ENCODE data around the gene CTIF. TPM values are rescaled to one million over a fixed set of nuclear protein-coding genes. Genes with fewer than 3 reads are reported as not detected.

CTIF gene
- total RNA-seq, 4 donors from 2014 or later = 14.1 to 78.2 (median 18.4) TPM

DNA sequence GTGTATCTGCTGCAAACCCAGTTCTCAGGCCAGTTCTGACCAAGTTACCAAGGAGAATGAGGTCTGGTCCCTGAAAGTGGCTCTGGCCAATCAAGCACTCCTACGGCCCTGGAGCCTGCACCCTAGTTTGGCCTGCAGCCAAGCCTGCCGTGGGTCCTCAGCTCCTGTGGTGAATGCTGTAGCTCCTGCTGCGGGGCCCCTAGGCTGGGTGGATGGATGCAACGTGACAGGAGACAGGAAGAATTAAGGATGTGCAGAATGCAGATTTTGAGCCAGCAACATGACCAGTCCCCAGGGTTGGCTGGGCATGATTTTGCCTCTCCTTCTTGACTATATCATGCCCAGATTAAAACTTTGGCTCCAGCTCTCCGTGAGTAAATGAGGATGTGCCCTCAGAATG is 314.8 kb downstream of the CTIF start:
- H3K36me3 ChIP-seq = no peaks in the 10 kb centered on the region
- TF ChIP-seq POLR2AphosphoS5 (IDR thresholded peaks at IDR 0.05) (no peak), POLR2A (IDR thresholded peaks at IDR 0.05) (no peak), EP300 (IDR thresholded peaks at IDR 0.05; ENCODE audit: low read depth) (no peak)
- TF ChIP-seq, protein P1, sequence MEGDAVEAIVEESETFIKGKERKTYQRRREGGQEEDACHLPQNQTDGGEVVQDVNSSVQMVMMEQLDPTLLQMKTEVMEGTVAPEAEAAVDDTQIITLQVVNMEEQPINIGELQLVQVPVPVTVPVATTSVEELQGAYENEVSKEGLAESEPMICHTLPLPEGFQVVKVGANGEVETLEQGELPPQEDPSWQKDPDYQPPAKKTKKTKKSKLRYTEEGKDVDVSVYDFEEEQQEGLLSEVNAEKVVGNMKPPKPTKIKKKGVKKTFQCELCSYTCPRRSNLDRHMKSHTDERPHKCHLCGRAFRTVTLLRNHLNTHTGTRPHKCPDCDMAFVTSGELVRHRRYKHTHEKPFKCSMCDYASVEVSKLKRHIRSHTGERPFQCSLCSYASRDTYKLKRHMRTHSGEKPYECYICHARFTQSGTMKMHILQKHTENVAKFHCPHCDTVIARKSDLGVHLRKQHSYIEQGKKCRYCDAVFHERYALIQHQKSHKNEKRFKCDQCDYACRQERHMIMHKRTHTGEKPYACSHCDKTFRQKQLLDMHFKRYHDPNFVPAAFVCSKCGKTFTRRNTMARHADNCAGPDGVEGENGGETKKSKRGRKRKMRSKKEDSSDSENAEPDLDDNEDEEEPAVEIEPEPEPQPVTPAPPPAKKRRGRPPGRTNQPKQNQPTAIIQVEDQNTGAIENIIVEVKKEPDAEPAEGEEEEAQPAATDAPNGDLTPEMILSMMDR (IDR thresholded peaks at IDR 0.05) = no peak
- in situ Hi-C loops (cut with MboI; ENCODE audit: low pct_ligation_motif_present in 1 of 4, low pct_unique_long_range_greater_than_20kb in 1 of 4, low sequenced_read_pairs in 3 of 4) = no loop called here
- H3K9me3 ChIP-seq = no peaks in the 10 kb centered on the region
- H3K4me3 ChIP-seq = no peak overlapping the region
- H3K4me1 ChIP-seq = peaks cover 0 to 11% (median 8%) of the 10 kb centered on the region in 4 donors
- H3K27ac ChIP-seq = no peak overlapping the region
- H3K27me3 ChIP-seq = no peaks in the 10 kb centered on the region
- intact Hi-C loops (cut with DNase I; ENCODE audit: low total_unique reads) = no loop called here
- no peak for DNase-seq
- WGBS, 2 donors (ENCODE audit: low coverage in 1 of 2) = 64% methylated on average over 5 of the region's 5 CpGs; no CpG with 5 or more reads in 1 of the 2 donors

DNA sequence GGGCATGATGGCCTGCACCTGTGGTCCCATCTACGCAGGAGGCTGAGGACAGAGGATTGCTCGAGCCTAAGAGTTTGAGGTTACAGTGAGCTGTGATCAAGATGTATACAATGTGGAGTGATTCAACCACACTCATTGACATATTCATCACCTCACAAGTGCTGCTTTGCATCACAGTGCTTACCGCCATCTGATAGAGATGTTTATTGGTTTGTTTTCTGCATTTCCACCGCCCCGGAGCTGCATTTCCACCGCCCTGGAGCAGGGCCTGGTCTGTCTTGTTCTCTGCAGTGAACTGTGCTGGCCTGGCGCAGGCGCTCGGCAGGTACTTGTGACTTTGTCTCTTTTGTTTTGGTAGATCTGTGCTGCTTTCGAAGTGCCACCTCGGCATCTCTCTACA is 315.9 kb downstream of the CTIF start:
- 80% methylated on average over 11 of the region's 11 CpGs; no CpG with 5 or more reads in 1 of the 2 donors for WGBS, 2 donors (ENCODE audit: low coverage in 1 of 2)
- in situ Hi-C loops (cut with MboI; ENCODE audit: low pct_ligation_motif_present in 1 of 4, low pct_unique_long_range_greater_than_20kb in 1 of 4, low sequenced_read_pairs in 3 of 4) = no loop called here
- Histone ChIP-seq H3K4me1 (peaks cover 0 to 11% (median 8%) of the 10 kb centered on the region in 4 donors), H3K27me3 (no peaks in the 10 kb centered on the region), H3K36me3 (no peaks in the 10 kb centered on the region), H3K9me3 (no peaks in the 10 kb centered on the region), H3K27ac (no peak overlapping the region), H3K4me3 (no peak overlapping the region)
- TF ChIP-seq EP300 (IDR thresholded peaks at IDR 0.05; ENCODE audit: low read depth) (no peak), POLR2A (IDR thresholded peaks at IDR 0.05) (no peak), POLR2AphosphoS5 (IDR thresholded peaks at IDR 0.05) (no peak)
- TF ChIP-seq, protein P1 (IDR thresholded peaks at IDR 0.05) = no peak
- intact Hi-C loops (cut with DNase I; ENCODE audit: low total_unique reads) = no loop called here
- DNase-seq = no peak

DNA sequence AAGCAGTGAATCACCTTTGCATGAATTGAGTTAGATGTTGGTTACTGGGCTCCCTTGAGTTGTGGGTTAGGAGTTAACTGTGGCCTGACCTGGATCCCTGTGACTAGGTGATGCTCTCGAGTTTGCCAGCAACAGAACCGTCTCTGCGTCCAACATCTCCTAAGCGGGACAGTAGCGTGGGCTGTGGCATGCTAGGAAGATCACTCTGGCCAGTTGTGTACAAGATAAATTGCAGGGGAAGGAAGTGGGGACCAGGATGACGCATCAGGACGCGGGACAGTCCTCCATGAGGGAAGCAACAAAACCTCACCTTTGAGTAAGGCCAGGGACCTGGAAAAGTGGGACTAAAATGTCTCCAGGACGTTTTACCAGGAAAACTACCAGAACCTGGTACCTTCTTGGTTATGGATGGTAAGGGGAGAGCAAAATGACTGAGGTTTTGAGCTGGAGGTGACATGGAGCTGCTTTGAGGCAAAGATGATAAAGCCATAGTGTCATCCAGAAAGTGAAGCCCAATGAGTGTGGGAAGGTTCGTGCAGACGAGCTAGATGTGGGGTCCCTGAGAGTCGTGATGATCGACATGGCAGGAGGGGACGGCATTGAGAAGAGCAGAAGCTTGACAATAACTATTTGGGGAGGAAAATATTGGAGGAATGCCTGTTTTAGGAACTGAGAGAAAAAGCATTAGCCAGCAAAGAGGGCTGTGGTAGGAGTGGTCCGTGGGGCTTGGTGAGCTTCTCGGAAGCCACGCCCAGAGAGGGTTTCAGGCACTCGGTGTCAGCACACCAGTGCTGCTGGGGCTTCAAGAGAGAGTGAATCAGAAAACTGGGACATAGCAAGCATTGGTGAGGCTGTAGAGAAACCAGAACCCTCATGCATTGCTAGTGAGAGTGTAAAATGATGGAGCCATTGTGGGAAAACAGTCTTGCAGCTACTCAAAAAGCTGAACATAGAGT is 316.9 kb downstream of the CTIF start:
- H3K9me3 ChIP-seq = no peaks in the 10 kb centered on the region
- H3K27ac ChIP-seq = no peak overlapping the region
- no peaks in the 10 kb centered on the region for H3K27me3 ChIP-seq
- peaks cover 0 to 11% (median 6%) of the 10 kb centered on the region in 4 donors for H3K4me1 ChIP-seq
- 76 to 80% methylated on average over 13 to 18 of the region's 18 CpGs for WGBS, 2 donors (ENCODE audit: low coverage in 1 of 2)
- H3K4me3 ChIP-seq = no peak overlapping the region
- intact Hi-C loops (cut with DNase I; ENCODE audit: low total_unique reads) = no loop called here
- TF ChIP-seq, protein P1 (IDR thresholded peaks at IDR 0.05) = no peak
- no peak for TF ChIP-seq EP300 (IDR thresholded peaks at IDR 0.05; ENCODE audit: low read depth)
- in situ Hi-C loops (cut with MboI; ENCODE audit: low pct_ligation_motif_present in 1 of 4, low pct_unique_long_range_greater_than_20kb in 1 of 4, low sequenced_read_pairs in 3 of 4) = no loop called here
- DNase-seq = no peak
- no peaks in the 10 kb centered on the region for H3K36me3 ChIP-seq

DNA sequence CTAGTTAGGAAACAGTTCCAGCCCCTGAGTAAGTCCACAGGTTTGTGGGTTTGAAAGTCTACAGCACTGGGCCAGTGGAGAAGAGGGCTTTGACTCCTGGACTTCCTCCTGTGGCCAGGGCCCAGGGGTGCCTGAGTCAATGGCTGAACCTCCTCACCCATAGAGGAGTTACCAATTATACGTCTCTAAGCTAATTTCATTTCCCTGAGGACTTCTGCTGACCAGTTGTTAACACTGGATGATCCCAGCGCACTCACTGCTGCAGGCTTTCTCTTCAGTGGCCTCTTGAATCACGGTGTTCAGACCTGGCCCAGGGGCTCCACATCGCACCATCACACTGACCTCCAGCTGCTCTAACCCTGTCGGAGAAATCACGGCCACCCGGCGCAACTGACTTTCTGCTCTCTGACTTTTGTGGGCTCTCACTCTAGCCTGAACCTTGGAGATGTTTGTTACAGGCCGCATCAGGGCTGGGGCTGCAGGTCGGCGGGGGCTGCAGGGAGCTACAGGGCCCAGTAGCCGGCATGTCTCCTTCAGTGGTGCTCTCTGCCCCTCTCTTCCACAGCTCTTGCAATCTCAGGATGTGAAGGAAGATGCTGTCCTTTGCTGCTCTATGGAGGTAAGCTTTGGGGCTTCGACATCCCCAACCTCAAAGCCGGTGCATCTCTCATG is 318.3 kb downstream of the CTIF start:
- no peak for TF ChIP-seq EP300 (IDR thresholded peaks at IDR 0.05; ENCODE audit: low read depth)
- no peak for TF ChIP-seq POLR2AphosphoS5 (IDR thresholded peaks at IDR 0.05)
- TF ChIP-seq, protein P1 (IDR thresholded peaks at IDR 0.05) = no peak
- TF ChIP-seq POLR2A (IDR thresholded peaks at IDR 0.05) = no peak
- Histone ChIP-seq H3K27ac (no peak overlapping the region), H3K4me1 (no peaks in the 10 kb centered on the region), H3K27me3 (no peaks in the 10 kb centered on the region), H3K4me3 (no peak overlapping the region), H3K9me3 (no peaks in the 10 kb centered on the region), H3K36me3 (no peaks in the 10 kb centered on the region)
- in situ Hi-C loops (cut with MboI; ENCODE audit: low pct_ligation_motif_present in 1 of 4, low pct_unique_long_range_greater_than_20kb in 1 of 4, low sequenced_read_pairs in 3 of 4) (no loop called here), intact Hi-C loops (cut with DNase I; ENCODE audit: low total_unique reads) (no loop called here)
- 95 to 100% methylated on average over 3 to 14 of the region's 14 CpGs for WGBS, 2 donors (ENCODE audit: low coverage in 1 of 2)
- no peak for DNase-seq

All from transverse colon (tissue), 4 donors.